ENCODE data around the gene ZNF423.
"Not testable (repeated sequence)": the region's sequence is repeated elsewhere in the genome, so short reads cannot be mapped to it uniquely, and the experiment has no call there.

ZNF423 gene

GRCh38 chr16:49855822-49856671 lies at the start of gene ZNF423:
TSS of gene ZNF423 (minus strand) at chr16:49856112. CDS start at chr16:49855774, 338 bp downstream.
- DNase-seq (ENCODE audit: low read depth): no peak

DNA sequence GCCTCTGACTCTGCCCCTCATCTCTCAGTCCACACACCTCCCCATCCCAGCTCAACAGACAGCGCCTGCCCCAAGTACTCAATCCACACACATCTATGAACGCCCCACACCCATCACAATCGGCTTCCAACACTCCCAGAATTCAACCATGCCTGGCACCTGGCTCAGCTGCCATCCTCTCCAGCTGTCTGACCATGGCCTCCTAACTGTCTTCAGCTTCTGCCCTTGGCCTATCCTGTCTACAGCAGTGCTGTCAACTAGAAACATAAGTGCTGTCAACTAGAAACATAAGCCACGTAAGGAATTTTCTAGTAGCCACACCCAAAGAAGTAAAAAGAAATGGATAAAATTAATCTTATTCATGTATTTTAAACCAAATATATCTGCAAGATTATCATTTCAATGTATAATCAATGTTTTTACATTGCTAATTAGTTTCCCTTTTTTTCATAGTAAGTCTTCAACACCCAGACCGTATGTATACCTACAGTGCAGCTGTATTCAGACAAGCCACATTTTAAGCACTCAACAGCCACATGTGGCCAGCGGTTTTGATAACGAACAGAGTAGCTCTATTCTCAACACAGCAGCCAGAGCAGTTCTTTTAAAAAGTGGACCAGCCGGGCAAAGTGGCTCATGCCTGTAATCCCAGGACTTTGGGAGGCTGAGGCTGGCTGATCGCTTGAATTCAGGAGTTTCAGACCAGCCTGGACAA lies 48.6 kb upstream of the ZNF423 start:
- no peak for DNase-seq (ENCODE audit: low read depth)

- no peak for DNase-seq (ENCODE audit: low read depth)
These were observed 47.0 kb upstream of the ZNF423 start for GRCh38 chr16:49902908-49903307.

DNA sequence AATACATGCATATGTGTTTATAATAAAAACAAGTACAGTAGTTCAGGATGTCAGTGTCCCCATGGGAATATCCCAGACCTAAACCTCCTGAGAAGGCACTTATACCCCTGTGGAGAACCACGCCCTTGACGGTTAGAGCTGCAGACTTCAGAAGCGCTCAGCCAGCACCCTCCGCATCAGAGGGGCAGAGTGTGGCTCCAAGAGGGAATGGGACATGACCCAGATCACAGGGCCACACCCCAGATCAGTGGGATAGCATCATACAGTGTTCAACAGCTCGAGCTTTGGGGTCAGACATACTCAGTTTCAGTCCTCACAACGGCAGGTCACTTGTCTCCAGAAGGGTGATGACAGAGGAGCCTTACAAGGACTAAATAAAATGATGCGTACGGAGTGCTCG lies 45.8 kb upstream of the ZNF423 start:
- no peak for DNase-seq (ENCODE audit: low read depth)

DNA sequence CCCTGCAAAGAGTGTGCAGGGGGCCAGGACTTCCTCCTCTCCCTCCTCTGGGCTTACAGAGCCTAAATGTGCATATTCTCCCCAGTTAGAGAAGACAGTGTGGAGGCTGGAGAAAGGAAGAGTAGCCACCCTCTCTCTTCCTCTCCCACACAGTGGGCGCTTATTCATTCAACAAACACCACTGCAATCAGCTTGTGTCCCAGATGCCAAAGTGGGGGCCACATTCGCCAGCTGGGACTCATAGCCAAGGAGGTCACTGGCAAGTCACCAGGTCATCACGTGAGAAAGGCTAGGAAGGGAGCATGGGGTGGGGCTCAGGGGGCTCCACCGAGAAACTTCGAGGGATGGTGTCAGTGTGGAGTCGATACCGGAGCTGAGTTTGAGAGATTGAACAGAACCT lies 45.0 kb upstream of the ZNF423 start:
- no peak for DNase-seq (ENCODE audit: low read depth)

- no peak for DNase-seq (ENCODE audit: low read depth)
These were observed 44.2 kb upstream of the ZNF423 start for GRCh38 chr16:49899991-49900695.

DNA sequence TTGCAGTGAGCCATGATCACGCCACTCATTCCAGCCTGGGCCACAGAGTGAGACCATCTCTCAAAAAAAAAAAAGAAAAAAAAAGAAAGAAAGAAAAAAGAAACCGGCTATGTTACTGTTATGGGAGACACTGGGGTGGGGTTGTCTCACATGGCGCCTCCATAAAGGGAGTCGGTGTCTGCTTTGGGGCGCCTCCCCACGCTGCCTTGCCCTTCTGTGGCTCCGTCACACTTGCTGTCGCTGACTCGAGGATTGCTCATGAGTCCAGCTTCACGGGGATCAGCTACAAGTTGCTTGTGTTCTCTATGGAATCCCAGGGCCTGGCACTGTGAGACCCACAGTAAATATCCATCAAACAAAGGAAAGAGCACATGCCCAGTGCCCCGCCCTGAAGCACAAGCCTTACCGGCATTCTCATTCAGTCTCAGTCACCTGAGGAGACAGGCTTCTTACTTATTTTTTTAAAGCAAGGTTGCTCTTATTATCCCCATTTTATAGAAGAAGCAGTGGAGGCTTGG lies 40.6 kb upstream of the ZNF423 start:
- no peak for DNase-seq (ENCODE audit: low read depth)

- no peak for DNase-seq (ENCODE audit: low read depth)
These were observed 35.0 kb upstream of the ZNF423 start for GRCh38 chr16:49890876-49891275.

DNA sequence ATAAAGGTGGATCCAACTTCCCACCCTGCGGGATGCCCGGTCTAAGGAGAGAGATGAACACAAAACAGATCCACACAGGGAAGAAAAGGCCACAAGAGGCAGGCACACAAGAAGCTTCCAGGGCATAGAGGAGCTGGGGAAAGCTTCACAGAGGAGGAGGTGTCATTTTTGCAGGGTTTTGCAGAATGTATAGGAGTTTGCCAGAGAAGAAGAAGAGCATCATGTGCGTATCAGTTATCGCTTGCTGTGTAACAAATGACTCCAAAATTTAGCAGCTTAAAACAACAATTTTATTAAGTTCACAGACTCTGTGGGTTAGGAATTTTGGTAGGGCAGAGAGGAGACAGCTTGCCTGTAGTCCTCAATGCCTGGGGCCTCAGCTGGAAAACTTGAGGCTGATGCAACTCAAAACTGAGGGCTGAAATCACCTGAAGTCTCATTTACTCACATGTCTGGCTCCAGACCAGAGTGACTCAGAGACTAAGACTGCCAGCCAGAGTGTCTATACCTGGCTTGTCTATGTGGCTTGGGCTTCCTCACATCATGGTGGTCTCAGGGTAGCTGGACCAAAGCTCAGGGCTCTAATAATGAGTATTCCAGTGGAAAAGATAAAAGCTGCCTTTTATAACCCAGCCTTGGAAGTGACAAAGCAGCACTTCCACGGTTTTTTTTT lies 33.9 kb upstream of the ZNF423 start:
- DNase-seq (ENCODE audit: low read depth): no peak

GRCh38 chr16:49886554-49887094 lies 30.7 kb upstream of the ZNF423 start:
- no peak for DNase-seq (ENCODE audit: low read depth)

GRCh38 chr16:49884033-49885015 lies 28.4 kb upstream of the ZNF423 start:
- no peak for DNase-seq (ENCODE audit: low read depth)

DNA sequence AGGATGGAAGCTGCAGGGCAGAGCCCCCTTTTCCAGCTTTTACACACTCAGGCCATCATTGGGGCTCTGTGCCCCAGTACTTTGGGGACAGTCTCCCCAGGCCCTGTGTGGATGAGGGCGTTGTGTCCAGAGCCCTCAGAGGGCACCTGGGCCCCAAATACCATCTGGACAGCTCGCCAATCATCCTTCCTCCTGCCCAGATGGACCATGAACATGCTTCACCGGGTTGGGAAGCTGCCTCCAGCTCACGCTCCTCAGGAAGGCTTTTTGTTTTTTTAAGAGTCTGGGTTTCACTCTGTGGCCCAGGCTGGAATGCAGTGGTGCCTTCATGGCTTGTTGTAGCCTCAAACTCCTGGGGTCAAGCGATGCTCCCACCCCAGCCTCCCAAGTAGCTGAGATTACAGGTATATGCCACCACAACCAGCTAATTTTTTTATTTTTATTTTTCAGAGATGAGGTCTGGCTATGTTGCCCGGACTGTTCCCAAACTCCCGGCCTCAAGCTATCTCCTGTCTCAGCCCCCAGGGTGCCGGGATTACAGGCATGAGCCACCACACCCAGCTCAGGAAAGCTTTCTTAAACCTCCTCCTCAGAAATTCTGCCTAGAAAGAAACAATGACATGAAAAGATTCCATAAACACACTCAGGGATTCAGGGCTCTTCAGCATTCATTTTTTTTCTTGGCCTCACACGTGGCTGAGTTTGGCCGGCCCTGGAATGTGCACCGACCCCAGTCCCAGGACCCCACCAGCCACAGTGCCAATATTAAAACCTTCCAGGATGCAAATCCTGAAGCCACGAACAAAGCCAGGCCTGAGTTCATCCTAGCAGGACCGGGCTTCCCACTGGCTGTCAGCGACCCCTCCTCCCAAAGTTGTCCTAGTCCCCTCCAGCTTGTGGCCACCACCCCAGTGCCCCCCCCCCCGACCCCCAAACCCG lies 27.4 kb upstream of the ZNF423 start:
- DNase-seq (ENCODE audit: low read depth): no peak

- DNase-seq (ENCODE audit: low read depth): no peak
These were observed 26.0 kb upstream of the ZNF423 start for GRCh38 chr16:49881890-49882289.

DNA sequence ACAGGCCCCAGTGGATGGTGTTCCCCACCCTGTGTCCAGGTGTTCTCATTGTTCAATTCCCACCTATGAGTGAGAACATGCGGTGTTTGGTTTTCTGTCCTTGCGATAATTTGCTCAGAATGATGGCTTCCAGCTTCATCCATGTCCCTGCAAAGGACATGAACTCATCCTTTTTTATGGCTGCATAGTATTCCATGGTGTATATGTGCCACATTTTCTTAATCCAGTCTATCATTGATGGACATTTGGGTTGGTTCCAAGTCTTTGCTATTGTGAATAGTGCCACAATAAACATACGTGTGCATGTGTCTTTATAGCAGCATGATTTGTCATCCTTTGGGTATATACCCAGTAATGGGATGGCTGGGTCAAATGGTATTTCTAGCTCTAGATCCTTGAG lies 22.6 kb upstream of the ZNF423 start:
- DNase-seq (ENCODE audit: low read depth): not testable (repeated sequence)

DNA sequence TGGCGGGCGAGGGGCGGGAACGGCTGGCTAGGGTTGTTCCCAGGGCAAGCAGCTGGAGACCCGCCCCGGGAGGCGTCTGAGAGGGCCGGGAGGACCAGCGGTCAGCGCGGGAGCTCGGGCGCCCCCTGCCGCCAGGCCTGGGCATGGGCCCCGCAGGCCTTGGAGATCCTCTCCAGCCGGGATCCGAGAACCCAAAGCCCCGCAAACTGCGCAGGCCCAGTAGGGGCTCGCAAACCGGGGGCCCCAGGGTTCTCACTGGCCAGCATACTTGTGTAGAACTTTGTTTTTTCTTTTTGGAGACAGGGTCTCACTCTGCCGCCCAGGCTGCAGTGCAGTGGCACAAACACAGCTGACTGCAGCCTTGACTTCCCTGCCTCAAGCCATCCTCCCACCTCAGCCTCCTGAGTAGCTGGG lies 20.8 kb upstream of the ZNF423 start:
- DNase-seq (ENCODE audit: low read depth): no peak

DNA sequence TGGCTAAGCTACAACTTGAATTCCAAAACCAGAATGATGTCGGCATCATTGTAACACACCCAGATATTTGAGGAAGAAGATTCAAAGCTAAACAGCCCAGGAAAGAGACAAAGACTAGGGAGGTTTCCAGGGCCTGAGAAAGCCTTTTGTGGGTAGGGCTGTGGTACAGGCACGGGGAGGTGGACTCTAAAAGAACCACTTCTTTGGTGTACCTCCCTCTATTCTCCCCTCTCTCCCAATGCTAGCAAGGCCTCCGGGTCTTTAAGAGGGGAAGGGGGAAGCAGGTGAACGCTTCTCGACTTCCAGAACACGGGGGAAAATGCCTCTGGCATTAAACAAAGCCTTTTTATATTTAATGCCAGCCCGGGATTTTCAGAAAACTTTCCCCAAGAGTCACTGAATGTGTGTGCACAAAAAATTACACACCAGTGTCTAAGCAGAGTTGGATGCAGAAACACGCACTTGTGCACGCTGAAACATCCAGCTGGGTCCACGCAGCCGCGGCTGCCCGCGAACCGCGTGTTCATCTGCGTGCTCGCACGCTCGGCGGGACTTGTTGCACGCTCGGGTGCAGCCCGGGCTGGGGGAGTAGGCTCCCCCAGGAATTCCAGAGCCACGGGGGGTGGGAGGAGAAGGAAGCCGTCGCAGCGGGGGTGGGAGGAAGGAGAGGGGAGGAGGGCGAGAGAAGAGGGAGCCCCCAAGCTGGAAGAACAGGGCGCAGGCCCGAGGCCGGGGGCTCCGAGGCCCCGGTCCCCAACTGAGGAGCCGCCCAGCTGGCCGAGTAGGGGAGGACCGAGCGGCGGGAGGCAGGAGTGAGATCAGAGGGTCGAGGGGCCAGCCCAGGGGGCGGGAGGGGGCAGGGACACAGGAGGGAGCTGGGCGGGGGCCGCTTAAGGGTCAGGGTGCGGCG lies 20.1 kb upstream of the ZNF423 start:
- DNase-seq (ENCODE audit: low read depth): no peak

- no peak for DNase-seq (ENCODE audit: low read depth)
These were observed 18.8 kb upstream of the ZNF423 start for GRCh38 chr16:49874613-49875237.

DNA sequence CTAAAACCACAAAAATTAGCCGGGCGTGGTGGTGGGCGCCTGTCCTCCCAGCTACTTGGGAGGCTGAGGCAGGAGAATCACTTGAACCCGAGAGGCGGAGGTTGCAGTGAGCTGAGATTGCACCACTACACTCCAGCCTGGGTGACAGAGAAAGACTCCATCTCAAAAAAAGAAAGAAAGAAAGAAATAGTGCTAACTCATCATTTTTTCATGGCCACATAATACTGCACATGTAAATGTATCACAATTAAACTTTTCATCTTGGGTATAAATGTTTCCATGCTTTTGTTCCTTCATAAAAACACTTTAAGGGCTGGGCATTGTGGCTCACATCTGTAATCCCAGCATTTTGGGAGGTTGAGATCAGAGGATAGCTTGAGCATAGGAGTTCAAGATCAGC lies 15.9 kb upstream of the ZNF423 start:
- DNase-seq (ENCODE audit: low read depth): not testable (repeated sequence)

Data from stimulated activated CD8-positive, alpha-beta memory T cell treated with anti-CD3 and anti-CD28 coated beads, Interleukin-12 subunit alpha, Interleukin-12 subunit beta, amount 100 ng/mL, for 1 hour (primary cell).